Thyroid gland (tissue), 4 donors: ENCODE data around the gene RPL5.

ENCODE experiments used
- POLR2A ChIP-seq, 2 donors: fragments of 450-650 bp; IDR thresholded peaks; one replicate each; pipeline ENCODE4 v1.6.1; 2017; ENCODE audit warnings: antibody characterized with exemption in 2 of 2, mild to moderate bottlenecking in 2 of 2, moderate library complexity in 1 of 2
- TF ChIP-seq, protein P1 (sequence below), 6 experiments: fragments of 200-600 bp in 3 of 6; fragments of 450-650 bp in 3 of 6; sonication (generic) in 3 of 6; IDR thresholded peaks; one replicate each; pipeline ENCODE4 v1.5.1; 2016 to 2019; ENCODE audit warnings: antibody characterized with exemption in 6 of 6, mild to moderate bottlenecking in 2 of 6, inconsistent platforms in 1 of 6, moderate library complexity in 1 of 6

GRCh38 chr1:92877081-92877711, 45.4 kb downstream of the RPL5 start:
- TF ChIP-seq, protein P1, sequence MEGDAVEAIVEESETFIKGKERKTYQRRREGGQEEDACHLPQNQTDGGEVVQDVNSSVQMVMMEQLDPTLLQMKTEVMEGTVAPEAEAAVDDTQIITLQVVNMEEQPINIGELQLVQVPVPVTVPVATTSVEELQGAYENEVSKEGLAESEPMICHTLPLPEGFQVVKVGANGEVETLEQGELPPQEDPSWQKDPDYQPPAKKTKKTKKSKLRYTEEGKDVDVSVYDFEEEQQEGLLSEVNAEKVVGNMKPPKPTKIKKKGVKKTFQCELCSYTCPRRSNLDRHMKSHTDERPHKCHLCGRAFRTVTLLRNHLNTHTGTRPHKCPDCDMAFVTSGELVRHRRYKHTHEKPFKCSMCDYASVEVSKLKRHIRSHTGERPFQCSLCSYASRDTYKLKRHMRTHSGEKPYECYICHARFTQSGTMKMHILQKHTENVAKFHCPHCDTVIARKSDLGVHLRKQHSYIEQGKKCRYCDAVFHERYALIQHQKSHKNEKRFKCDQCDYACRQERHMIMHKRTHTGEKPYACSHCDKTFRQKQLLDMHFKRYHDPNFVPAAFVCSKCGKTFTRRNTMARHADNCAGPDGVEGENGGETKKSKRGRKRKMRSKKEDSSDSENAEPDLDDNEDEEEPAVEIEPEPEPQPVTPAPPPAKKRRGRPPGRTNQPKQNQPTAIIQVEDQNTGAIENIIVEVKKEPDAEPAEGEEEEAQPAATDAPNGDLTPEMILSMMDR (IDR thresholded peaks at IDR 0.05): no peak
- no peak for TF ChIP-seq POLR2A (IDR thresholded peaks at IDR 0.05)
